ENCODE data around the gene DYNLRB2. TPM values are rescaled to one million over a fixed set of nuclear protein-coding genes. Genes with fewer than 3 reads are reported as not detected.

Gene DYNLRB2
- total RNA-seq = not detected

DNA sequence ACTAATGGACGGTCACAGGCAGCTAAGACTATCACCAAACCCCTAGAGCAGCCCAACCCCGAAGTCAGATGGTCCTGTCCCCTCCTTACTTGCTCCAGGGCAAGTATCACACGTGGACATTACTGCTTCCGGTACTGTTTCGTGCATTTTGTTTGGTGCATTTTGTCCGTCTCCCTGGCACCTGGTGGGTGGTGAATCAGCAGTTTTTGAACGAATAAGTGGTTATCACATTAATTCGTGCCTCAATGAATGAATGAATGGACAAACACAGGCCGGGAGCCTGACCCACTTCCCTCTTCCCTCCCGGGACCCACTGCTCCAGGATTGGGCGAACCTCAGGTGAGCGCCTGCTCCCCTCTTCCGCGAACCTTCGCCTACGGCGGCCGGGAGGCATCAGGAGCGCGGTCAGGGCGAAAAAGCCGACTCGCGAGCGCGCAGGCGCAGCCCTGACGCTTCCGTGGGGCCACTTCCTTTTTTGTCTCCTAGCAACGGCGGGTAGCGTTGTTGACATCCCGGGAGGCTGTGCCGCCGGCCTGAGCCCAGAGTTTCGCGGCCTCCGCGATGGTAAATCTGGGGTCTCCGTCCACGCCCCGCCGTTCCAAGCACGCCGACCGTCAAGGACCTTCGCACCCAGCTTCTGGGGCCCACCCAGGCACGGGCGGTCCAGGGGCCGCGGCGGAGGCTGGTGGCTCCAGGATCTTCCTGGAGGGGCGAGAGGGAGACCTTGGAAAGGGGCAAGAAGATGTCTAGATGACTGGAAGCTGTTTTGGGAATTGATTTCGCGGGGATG is at the start of gene DYNLRB2:
Gene DYNLRB2 (plus strand): TSS at position 478 of the 790 bp plus-strand sequence. CDS start 84 bp downstream, at position 562.
- DNase-seq = peak; percentile 82

DNA sequence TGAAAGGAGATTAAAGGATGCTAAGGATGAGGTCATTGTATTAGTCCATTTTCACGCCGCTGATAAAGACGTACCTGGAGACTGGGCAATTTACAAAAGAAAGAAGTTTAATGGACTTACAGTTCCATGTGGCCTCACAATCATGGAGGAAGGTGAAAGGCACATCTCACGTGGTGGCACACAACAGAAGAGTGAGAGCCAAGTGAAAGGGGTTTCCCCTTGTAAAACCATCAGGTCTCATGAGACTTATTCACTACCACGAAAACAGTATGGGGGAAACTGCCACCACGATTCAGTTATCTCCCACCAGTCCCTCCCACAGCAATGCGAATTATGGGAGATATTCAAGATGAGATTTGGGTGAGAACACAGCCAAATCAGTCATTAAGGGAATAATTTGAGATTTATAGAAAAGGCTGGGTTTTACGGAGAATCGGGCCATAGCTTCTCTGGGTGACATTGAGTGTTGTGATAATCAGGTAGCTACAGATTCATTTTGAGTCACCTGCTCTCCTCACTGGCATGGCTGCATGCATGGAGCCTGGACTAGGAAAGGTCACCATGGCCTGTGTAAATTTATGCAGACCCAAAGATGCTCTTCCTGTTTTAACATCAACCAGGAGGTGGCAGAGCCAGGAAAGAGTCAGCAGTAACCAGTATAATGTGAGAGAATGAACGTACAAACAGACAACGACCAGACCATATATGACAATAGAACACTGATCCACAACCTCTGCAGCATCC is 40.5 kb upstream of the DYNLRB2 start:
- no peak for DNase-seq

DNA sequence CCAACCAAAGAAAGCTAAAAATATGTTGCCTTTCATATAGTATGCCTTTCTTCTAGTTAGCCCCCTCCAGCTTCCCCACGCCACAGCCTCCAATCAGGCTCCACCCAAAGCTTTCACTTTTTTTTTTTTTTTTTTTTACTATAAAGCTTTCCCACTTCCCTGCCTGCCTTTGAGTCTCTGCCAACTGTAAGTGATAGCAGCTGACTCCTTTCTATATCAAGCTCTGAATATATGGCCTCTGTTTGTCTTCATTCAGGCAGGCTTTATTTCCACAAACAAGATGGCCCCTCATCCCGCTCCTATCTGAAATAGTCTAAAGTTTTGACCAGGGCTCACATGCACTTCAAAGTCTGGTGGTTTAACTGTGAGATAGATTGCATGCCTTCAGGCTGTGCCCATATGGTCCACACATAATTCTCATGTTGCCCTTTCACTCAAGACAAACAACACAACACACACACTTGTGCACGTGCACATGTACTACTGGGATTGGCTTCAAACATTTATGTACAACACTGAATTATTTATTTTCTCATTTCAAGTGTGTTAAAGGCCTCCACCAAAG is 39.8 kb upstream of the DYNLRB2 start:
- no peak for DNase-seq

DNA sequence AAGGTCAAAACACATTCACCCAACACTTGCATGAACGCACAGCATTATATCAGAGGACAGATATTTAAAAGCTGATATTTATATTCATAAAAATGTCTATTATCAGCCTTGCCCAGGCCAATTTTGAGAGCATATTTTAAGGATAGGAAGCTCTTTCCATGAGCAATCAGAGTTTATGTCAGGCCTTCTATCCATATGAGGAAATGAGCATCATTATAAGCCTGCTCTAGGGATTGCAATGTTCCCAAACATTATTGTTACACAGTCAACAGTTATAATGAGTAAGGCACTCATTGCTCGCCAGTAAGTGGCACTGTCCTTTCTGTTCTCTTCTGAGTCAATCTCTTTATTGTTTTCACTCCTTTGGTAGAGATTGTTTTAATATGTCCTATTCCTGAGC is 37.7 kb upstream of the DYNLRB2 start:
- DNase-seq = no peak

DNA sequence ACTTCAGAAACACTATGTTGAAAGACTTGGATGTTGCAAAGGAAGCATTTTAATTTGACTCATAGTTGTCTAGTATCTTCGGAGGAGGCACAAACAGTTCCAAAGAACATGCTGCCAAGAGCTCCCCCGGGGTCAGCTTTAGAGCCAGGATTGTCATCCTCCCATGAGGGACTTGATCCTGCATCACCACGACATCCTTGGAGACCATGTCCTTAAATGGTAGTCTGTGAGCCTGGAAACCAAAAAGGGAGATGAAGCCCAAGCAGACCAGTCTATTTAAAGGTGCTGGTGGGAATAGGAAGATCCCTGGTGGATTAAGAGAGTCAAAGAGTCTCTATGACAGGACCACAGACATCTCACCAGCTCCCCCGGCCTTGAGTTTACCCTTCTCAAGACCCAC is 33.3 kb upstream of the DYNLRB2 start:
- no peak for DNase-seq

DNA sequence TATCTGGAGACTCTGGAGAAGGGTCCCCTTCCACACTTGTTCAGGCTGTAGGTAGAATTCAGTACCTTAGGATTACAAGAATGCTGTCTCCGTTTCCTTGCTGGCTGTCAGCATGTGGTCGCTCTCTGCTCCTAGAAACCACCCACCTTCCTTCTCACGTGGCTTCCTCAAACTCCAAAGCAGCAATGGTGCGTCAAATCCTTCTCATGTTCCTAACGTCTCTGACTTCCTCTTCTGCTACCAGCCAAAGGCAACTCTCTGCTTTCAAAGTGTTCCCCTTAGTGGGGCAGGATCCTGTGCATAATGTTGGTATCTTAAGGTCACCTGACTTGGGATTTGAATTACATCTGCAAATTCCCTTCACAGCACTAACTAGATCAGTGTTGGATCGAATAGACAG is 30.9 kb upstream of the DYNLRB2 start:
- no peak for DNase-seq

DNA sequence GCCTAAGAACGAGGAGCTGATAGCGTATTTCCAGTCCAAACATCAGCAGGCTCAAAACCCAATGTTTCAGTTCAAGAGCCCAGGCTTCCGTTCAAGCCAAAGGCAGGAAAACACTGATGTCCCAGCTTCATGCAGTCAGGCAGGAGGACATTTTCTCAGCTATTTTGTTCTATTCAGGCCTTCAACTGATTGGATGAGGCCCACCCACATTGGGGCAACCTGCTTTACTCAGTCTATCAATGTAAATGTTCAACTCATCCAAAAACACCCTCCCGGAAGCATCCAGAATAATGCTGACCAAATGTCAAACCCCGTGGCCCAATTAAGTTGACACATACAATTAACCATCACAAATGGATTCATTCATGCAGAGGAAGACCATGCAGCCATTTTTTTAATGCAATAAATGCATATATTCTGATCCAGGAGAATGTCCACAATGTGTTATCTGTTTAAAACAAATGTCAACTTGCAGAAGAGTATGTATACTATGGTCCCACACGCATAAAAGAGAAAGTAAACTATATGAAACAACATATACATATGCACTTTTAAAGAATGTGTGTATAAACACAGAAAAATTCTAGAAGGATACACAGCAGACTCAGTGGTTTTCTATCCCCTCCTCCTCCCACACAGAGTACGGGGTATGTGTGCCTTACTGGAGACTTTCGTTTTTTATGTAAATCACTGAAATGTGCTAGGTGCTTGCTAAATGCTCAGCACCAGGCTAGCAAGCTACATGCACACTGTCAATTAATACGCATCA is 28.8 kb upstream of the DYNLRB2 start:
- DNase-seq = no peak

DNA sequence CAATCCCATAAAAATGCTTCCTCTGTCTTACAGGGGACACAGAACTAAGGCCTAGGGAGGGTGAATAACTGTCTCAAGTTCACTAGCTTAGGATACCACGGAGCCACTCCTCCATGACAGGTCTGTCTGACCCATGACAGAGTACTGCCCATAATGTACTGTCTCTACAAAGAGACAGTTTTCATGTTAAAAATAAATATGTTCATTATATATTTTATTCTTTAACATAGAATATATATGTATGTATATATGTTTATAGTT is 28.3 kb upstream of the DYNLRB2 start:
- DNase-seq = no peak

DNA sequence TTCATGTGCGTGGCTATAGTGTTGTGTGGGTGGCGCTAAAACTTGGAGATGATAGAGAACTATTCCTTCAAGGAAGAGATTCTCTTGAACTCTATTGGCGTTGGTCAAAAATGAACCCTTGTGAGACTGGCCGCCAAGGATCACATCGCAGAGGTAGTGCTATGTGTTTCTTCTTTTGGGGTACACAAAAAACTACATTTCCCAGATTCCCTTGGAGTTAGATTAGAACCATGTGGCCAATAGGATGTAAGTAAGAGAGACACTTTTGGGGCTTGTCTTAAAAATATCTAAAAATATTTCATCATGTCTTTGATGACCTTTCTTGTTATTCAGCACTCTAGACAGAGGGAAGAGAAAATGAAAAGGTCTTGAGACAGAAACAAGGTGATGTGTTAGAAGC is 25.4 kb upstream of the DYNLRB2 start:
- DNase-seq = no peak

DNA sequence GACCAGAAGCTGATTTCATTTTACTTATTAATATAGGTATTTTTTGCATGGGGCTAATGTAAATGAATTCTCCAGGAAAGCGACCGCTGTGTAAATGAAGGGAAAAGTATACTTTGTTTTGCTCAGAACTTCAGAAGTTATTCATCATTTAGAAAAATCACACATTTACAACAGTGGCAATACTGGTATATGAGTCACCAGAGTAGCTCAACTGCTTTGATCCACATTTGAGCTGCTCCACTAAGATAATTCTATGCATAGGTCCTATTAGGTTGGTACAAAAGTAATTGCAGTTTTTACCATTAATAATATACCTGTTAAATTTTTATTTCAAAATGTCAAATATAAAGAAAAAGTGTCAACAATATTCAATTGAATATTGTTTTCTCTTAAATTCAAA is 22.9 kb upstream of the DYNLRB2 start:
- no peak for DNase-seq

DNA sequence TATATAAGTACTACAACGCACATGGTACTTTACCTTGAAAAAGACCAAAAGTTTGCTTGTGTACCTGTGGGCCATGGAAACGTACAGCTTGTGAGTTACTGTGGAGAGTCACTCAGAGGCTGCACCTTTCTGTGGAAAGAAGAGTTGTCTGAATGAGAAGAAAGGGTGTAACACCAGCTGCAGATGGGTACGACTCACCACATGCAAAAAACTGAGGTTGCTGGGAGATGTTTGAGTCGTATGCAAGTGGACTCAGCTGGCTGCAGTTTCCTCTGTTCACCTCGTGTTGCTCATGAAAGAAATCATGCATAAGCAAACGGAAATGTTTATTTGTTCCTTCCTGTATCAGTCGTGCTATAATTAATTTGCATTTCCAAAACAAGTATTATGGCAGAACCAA is 22.4 kb upstream of the DYNLRB2 start:
- DNase-seq = no peak

DNA sequence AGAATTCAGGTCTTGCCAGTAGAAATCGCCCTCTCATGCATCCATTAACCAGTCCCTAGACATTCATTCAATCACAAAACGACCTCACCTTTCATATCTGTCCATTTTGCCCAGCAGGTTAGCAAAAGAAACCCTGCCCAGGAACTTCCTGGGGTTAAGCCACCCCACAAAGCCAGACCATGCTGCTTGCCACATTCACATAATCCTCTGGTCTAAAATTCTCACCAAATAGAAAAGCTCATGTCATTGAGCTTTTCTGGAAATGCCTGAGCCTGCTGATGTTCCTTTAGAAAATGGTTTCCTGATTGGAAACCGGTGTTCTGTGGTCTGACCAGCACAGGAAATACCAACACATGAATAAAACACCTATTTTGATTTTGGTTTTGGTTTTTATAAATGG is 21.6 kb upstream of the DYNLRB2 start:
- DNase-seq = no peak

DNA sequence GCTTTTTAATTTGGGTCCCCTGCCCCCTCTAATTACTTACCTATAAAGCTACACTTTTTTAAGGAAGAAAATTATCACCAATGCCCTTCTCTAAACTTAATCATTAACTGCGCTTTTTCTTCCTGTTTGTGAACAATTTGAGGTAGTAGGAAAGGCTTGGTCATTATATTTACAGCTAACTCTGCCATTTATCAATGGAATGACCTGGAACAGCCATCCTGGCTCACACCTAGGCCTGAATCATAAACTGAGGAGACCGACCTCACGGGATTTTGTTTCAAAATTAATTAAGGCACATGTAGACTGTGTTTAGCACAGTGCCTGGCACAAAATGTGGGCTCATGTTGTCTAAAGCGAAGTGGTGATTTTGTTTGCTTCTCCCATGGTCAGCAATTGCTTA is 15.4 kb upstream of the DYNLRB2 start:
- DNase-seq = no peak

DNA sequence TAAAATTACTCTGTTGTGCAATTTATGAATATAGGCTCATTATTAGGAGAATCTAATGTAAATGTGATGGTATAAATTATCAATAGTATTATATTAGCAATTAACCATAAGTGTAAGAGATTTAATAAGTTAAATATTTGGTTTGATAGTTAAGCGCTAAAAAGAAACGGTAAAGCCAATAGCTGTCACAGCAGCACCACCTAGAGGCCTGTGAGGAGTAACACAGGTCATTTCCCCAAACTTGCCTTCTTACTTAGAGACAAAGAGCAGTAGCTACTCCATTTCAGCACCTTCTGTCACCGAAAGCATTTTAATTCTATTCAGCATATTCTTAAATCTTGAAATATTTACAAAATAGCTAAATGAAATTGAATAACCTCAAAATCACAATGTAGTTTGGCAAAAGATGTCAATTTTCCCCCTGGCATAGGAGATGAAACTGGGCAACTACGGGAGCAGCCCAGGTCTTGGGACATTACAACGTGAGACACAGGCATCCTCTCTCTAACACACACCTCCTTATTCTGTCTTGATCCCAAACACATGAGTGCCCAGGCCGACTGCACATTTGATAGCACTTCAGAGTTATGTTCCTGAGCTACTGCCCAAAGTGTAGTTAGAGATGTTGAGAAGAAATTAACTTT is 14.3 kb upstream of the DYNLRB2 start:
- DNase-seq = peak; percentile 42

DNA sequence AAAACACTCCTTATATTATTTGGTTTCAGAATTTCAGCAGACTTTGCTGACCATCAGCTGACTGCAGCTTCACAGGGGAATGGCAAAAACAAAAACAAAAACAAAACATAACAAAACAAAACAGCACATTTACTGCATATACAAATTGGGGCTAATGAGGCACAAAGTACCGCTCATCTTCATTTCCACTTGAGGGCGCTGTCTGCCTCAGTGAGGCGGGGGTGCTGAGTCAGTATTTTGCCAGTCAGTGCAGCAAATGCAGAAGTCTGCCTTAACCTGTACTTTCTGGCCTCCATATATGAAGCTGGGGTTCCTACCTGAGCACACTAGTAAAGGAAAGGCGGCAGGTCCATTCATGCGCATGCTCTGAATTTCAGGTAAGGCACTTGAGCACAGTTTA is 13.5 kb upstream of the DYNLRB2 start:
- DNase-seq = peak; percentile 15

DNA sequence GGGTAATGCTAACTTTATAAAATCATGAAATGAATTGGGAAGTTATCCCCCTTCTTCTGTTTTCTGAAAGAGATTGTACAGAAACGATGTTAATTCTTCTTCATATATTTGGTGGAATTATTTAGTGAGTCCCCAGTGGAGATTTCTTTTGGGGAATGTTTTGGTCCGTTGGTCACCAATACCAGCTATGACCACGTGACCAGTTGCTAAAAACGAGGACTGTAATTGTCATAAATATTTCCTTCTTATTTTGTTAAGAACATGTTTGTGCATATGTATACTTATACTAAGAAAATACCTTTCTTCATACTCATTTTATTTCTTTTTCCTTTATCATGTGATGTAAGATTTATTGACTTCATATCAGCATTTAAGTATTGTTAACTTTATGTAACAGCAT is 10.3 kb upstream of the DYNLRB2 start:
- DNase-seq = no peak

DNA sequence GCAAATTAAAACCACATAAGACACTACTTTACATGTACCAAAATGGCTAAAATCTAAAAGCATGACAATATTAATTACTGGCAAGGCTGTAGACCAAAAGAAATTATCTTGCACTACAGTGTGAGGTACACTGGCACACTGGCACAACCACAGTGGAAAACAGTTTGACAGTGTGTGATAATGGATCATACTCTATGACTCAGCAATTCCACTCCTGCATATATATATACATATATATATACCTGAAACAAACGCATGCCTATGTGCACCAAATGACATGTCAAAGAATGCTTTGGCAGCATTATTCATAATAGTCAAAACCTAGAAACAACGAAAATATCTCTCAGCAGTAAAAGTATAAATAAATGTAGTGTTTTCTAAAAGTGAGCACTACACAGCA is 4.6 kb upstream of the DYNLRB2 start:
- DNase-seq = no peak

DNA sequence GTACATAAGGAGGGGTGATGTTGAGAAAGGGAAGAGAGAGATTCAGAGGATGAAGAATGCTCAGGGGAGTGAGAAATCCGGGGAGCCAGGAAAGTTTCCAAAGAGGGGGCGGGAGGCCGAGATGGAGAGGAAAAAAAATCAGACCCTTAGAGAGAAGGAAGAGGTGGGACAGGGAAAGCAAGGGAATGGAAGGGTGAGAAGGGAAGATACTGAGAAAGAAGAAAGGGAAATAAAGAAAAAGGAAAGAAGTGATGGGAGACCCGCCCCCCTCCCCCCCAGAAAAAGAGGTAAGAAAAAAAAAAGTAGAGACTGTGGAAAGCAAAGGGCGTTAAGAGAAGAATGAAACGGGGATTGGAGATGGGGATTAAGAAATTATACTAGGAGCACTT is 507 bp downstream of the DYNLRB2 start:
- DNase-seq = no peak

DNA sequence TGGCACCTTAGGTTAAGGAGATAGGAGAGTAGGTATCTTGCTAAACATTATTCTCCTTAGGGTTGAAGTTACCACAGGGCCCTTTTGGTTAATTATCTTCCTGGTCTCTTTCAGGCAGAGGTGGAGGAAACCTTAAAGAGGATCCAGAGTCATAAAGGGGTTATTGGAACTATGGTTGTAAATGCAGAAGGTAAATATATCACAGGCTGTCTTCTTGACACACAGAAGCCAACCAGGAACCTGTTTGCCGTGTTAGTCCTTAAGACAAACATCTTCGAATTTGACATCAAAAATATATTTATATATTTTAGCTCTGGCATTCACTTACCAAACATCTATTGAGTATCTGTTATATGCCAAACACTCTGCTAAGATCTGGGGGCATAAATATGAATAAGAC is 2.4 kb downstream of the DYNLRB2 start:
- no peak for DNase-seq

DNA sequence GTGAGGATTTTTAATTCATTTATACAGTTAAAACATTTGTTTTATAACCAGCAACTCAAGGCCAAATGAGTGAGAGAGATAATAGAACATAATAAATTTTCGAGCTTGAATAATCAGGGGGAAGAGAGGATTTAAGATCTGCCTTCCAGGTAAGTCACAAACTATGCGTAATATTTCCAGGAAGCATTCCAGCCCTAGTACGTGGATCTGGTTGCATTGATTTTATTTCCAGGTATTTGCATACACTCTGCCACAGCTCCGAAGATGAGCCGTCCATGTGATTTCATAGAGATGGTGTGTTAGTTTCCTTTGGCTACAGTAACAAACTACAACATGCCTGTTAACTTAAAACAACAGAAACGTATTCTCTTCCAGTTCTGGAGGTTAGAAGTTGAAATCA is 3.5 kb downstream of the DYNLRB2 start:
- DNase-seq = no peak

DNA sequence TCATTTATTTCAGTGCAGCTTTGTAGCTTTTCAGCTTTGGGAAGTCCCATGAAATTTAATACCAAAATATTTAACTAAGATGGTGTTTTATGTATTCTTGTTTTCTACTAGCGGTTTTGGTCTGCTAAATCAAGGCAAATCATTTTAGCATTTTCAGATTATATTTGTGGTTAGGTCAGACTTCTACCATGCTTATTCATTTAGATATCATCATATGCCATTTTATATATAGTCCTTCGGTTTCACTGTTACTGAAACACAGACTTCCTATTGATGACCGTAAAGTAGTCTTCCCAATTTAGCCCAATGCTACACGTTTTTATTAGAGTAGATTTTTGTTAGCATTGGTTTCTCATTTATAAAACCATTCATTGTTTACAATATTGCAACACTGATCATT is 5.5 kb downstream of the DYNLRB2 start:
- DNase-seq = no peak

DNA sequence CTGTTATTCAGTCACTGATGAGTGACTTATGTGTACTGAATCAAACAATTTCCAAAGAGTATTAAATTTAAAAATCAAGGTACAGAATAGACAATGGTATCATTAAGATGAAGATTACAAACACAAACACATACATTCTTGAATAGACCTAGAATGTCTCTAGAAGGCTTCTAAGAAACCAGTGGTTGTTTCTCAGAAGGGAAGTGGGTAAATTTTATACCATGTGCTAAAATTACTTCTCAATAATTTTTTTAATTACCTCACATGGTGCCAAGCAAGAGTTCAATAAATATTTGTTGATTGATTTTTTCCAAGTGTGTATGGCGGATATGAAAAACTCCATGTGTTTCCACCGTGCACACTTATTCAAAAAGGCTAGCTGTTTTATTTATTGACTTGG is 6.4 kb downstream of the DYNLRB2 start:
- no peak for DNase-seq

DNA sequence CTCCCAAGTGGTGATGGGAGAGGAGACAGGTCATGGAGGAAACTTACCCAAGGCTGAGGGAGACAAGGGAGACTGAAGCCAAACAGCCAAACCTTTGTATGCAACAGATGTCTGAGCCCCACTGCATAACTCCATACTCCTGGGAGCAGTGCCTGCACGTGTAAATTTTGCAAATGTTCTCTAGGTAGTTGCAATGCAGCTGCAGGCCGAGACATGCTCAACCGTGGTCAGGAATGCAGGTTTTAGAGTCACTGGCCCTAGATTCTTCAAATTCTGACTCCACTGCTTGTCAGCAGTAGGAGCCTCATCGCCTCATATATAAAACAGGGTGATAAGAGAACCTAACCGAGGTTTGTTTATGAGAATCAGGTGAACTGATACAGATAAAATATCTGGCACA is 11.5 kb downstream of the DYNLRB2 start:
- no peak for DNase-seq

Measured in effector CD4-positive, alpha-beta T cell (primary cell).